ENCODE results near the gene ISOC2. TPM values are rescaled to one million over a fixed set of nuclear protein-coding genes. Genes with fewer than 3 reads are reported as not detected.

The ISOC2 gene
- total RNA-seq, 1 experiment from 2014 or later, result 102 TPM

DNA sequence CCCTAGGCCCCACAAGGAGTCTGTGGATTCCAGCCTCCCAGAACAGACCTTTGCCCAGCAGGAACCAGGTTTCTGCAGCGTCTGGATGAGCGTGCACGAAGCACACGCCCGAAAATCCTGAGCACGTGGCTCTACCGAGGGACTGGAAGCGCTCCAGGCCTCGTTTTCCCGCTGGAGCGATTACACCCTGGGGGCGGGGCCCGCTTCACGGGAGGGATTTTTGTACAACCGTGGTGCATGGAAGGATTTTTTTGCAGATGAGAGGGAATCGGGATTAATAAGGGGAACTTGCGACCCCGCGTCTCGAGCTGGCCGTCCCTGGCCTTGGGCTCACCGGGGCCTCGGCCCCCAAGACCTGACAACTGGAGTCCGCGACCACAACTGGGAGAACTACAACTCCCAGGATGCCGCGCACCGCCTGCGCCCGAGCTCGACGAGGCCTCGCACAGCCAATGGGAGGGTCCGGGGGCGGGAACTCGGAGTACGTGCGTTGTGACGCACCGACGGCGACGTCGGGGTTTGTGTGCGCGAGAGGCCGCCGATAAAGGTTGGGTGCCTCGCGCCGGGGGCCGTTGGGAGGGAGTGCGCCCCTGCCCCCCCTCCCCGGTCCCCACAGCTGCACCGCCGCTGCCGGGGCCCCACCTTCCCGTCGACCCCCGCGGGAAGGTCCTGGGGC, 14.8 kb upstream of the ISOC2 start, which contains the start of gene ZNF628:
ZNF628 (plus strand) TSS at position 518 of the 676 bp plus-strand sequence. CDS start 3,294 bp downstream, outside the sequence.
- Histone ChIP-seq H3K9me2 (replicated peaks; ENCODE audit: insufficient read depth, low read length) (no peaks in the 10 kb centered on the region), H3K79me2 (ENCODE audit: low read length) (peaks cover 24% of the 10 kb centered on the region), H3K4me2 (ENCODE audit: low read depth, low read length, poor library complexity, severe bottlenecking) (peak within 1 kb of the TSS; percentile 88), H3K9ac (ENCODE audit: low read length) (peak within 1 kb of the TSS; percentile 84), H3K9me3 (ENCODE audit: low read length) (no peaks in the 10 kb centered on the region), H4K20me1 (ENCODE audit: insufficient read depth, low read depth, low read length) (no peaks in the 10 kb centered on the region), H3K4me3 (ENCODE audit: low read length) (peak within 1 kb of the TSS; percentile 75), H2AFZ (ENCODE audit: low read length) (peak within 1 kb of the TSS; percentile 80), H3K27me3 (ENCODE audit: low read length) (no peaks in the 10 kb centered on the region), H3K36me3 (ENCODE audit: insufficient read depth, low read length) (no peaks in the 10 kb centered on the region), H3K4me1 (ENCODE audit: low read length) (peaks cover 28% of the 10 kb centered on the region), H3K27ac (ENCODE audit: low read length) (peak within 1 kb of the TSS; percentile 46)
- DNase-seq, result peak; percentile 100

DNA sequence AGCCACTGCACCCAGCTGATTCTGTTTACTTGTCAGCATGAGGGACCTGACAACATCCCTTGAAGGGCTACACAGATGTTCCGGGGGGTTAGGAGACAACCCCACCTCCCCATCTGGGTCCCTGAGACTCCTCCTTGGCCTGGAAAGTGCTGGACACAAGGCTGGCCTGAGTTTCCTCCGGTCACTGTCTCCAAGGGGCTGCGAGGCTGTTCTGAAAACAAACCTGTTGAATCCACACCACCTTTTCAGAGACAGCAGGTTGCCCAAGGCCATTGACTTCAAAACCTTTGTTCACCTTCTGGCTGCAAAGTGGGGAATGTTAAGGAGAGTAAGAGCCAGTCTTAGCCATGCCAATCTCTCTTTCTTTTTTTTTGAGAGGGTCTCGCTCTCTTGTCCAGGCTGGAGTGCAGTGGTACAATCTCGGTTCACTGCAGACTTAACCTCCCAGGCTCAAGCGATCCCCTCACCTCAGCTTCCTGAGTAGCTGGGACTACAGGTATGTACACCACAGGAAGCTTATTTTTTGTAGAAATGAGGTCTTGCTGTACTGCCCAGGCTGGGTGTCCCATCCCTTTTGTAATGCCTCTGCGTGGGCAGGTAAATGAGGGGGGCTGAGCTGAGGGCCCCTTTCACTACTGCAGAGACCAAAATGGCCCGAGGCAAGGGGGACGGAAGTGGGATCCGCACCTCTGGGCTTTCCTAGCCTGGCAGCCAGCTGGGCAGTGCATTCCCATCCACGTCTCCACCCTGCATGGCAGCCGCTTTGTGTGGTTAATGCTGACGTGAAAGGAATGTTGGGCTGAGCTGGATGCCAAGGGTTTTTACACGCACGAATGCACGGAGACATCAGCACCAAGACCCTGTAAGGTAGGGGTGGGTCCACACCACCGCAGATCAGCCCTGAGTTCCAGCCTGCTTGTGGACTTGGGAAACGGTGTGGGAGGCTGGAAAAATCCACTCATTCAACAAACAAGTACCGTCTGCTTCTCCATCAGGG, 13.1 kb upstream of the ISOC2 start:
- H3K27ac ChIP-seq (ENCODE audit: low read length), result no peak overlapping the region
- no peak overlapping the region for H3K4me3 ChIP-seq (ENCODE audit: low read length)
- H3K9ac ChIP-seq (ENCODE audit: low read length), result no peak overlapping the region
- H4K20me1 ChIP-seq (ENCODE audit: insufficient read depth, low read depth, low read length), result no peaks in the 10 kb centered on the region
- H3K79me2 ChIP-seq (ENCODE audit: low read length), result peaks cover 21% of the 10 kb centered on the region
- peaks cover 26% of the 10 kb centered on the region for H3K4me1 ChIP-seq (ENCODE audit: low read length)
- H2AFZ ChIP-seq (ENCODE audit: low read length), result no peak overlapping the region; the same call in 1 of the 2 replicates
- H3K9me3 ChIP-seq (ENCODE audit: low read length), result no peaks in the 10 kb centered on the region
- H3K9me2 ChIP-seq (replicated peaks; ENCODE audit: insufficient read depth, low read length), result no peaks in the 10 kb centered on the region
- no peaks in the 10 kb centered on the region for H3K36me3 ChIP-seq (ENCODE audit: insufficient read depth, low read length)
- H3K4me2 ChIP-seq (ENCODE audit: low read depth, low read length, poor library complexity, severe bottlenecking), result no peak overlapping the region
- no peaks in the 10 kb centered on the region for H3K27me3 ChIP-seq (ENCODE audit: low read length)
- no peak for DNase-seq

DNA sequence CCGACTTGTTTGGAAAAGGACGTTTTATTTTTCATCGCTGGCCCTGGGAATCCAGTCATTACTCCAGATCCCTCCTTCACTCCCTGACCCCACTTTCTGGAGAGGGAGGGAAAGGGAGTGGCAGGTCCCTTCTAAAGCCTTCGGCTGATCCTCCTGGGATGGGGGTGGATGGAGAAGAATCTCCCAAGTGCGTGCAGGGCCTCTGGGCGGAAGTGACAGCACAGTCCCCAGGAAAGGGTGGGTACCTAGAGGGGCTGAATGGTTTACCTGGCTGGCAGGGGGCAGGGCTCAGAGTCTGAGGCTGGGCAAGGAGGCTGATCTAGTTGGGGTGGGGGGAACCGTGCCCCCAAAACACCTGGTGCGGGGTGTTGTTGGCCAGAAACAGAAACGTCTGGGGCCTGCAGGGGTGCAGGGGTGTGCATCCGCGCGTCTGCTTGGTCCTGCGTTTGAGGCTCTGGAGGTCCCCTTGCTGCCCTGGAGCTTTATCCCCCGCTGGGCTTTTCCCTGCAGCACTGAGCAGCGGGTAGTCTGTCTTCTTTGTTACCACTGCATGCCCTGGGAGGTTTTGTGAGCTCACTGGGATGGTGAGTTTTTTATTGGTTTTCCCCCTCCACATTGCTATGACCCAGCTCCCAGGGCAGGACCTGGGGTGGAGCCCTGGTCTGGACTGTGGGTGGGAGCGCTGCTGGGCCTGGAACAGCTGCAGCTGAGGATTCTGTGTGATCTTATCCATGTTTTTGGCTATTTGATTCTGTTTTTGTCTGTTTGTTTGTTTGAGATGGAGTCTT, 12.0 kb upstream of the ISOC2 start:
- Histone ChIP-seq H3K9me3 (ENCODE audit: low read length) (no peaks in the 10 kb centered on the region), H4K20me1 (ENCODE audit: insufficient read depth, low read depth, low read length) (no peaks in the 10 kb centered on the region), H3K27me3 (ENCODE audit: low read length) (no peaks in the 10 kb centered on the region), H3K4me3 (ENCODE audit: low read length) (no peak overlapping the region), H3K9ac (ENCODE audit: low read length) (no peak overlapping the region), H2AFZ (ENCODE audit: low read length) (no peak overlapping the region), H3K9me2 (replicated peaks; ENCODE audit: insufficient read depth, low read length) (no peaks in the 10 kb centered on the region), H3K4me2 (ENCODE audit: low read depth, low read length, poor library complexity, severe bottlenecking) (no peak overlapping the region), H3K4me1 (ENCODE audit: low read length) (peaks cover 17% of the 10 kb centered on the region), H3K27ac (ENCODE audit: low read length) (no peak overlapping the region), H3K79me2 (ENCODE audit: low read length) (peaks cover 9% of the 10 kb centered on the region), H3K36me3 (ENCODE audit: insufficient read depth, low read length) (no peaks in the 10 kb centered on the region)
- DNase-seq, result no peak

GRCh38 chr19:55472463-55472862, 11.0 kb upstream of the ISOC2 start:
- H4K20me1 ChIP-seq (ENCODE audit: insufficient read depth, low read depth, low read length), result no peaks in the 10 kb centered on the region
- no peaks in the 10 kb centered on the region for H3K36me3 ChIP-seq (ENCODE audit: insufficient read depth, low read length)
- no peak overlapping the region for H3K4me3 ChIP-seq (ENCODE audit: low read length)
- no peak overlapping the region for H3K9ac ChIP-seq (ENCODE audit: low read length)
- no peak overlapping the region for H2AFZ ChIP-seq (ENCODE audit: low read length)
- H3K27ac ChIP-seq (ENCODE audit: low read length), result no peak overlapping the region
- no peak for DNase-seq
- H3K9me2 ChIP-seq (replicated peaks; ENCODE audit: insufficient read depth, low read length), result no peaks in the 10 kb centered on the region
- H3K4me2 ChIP-seq (ENCODE audit: low read depth, low read length, poor library complexity, severe bottlenecking), result no peak overlapping the region
- no peaks in the 10 kb centered on the region for H3K79me2 ChIP-seq (ENCODE audit: low read length)
- H3K27me3 ChIP-seq (ENCODE audit: low read length), result no peaks in the 10 kb centered on the region
- no peaks in the 10 kb centered on the region for H3K9me3 ChIP-seq (ENCODE audit: low read length)
- peaks cover 11% of the 10 kb centered on the region for H3K4me1 ChIP-seq (ENCODE audit: low read length)

DNA sequence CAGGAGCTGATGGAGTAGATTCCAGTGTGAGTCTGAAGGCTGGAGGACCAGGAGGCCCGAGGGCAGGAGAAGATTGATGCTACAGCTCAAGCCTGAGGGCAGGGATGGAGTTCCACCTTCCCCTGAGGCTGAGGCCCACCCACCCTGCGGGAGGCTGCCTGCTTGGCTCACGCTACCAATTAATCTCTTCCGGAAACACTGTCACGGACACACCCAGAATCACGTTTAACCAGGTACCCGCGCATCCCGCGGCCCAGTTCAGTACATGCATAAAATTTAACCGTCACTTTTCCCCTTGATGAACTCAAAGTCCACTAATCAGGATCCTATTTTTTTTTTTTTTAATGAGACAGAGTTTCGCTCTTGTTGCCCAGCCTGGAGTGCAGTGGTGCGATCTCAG, 9.8 kb upstream of the ISOC2 start:
- Histone ChIP-seq H3K9me3 (ENCODE audit: low read length) (no peaks in the 10 kb centered on the region), H2AFZ (ENCODE audit: low read length) (no peak overlapping the region), H3K36me3 (ENCODE audit: insufficient read depth, low read length) (no peaks in the 10 kb centered on the region), H3K27me3 (ENCODE audit: low read length) (no peaks in the 10 kb centered on the region), H3K79me2 (ENCODE audit: low read length) (no peaks in the 10 kb centered on the region), H3K9ac (ENCODE audit: low read length) (no peak overlapping the region), H3K9me2 (replicated peaks; ENCODE audit: insufficient read depth, low read length) (no peaks in the 10 kb centered on the region), H3K4me1 (ENCODE audit: low read length) (peaks cover 10% of the 10 kb centered on the region), H3K4me3 (ENCODE audit: low read length) (no peak overlapping the region), H4K20me1 (ENCODE audit: insufficient read depth, low read depth, low read length) (no peaks in the 10 kb centered on the region), H3K27ac (ENCODE audit: low read length) (no peak overlapping the region), H3K4me2 (ENCODE audit: low read depth, low read length, poor library complexity, severe bottlenecking) (no peak overlapping the region)
- DNase-seq, result no peak

GRCh38 chr19:55468054-55468393, 6.6 kb upstream of the ISOC2 start:
- H3K4me2 ChIP-seq (ENCODE audit: low read depth, low read length, poor library complexity, severe bottlenecking), result no peak overlapping the region
- H3K4me1 ChIP-seq (ENCODE audit: low read length), result peaks cover 3% of the 10 kb centered on the region
- no peak overlapping the region for H2AFZ ChIP-seq (ENCODE audit: low read length)
- H3K79me2 ChIP-seq (ENCODE audit: low read length), result no peaks in the 10 kb centered on the region
- H3K27me3 ChIP-seq (ENCODE audit: low read length), result no peaks in the 10 kb centered on the region
- no peaks in the 10 kb centered on the region for H3K9me2 ChIP-seq (replicated peaks; ENCODE audit: insufficient read depth, low read length)
- H3K4me3 ChIP-seq (ENCODE audit: low read length), result no peak overlapping the region
- H3K27ac ChIP-seq (ENCODE audit: low read length), result no peak overlapping the region
- H3K9me3 ChIP-seq (ENCODE audit: low read length), result no peaks in the 10 kb centered on the region
- no peaks in the 10 kb centered on the region for H4K20me1 ChIP-seq (ENCODE audit: insufficient read depth, low read depth, low read length)
- H3K36me3 ChIP-seq (ENCODE audit: insufficient read depth, low read length), result no peaks in the 10 kb centered on the region
- H3K9ac ChIP-seq (ENCODE audit: low read length), result no peak overlapping the region
- no peak for DNase-seq

DNA sequence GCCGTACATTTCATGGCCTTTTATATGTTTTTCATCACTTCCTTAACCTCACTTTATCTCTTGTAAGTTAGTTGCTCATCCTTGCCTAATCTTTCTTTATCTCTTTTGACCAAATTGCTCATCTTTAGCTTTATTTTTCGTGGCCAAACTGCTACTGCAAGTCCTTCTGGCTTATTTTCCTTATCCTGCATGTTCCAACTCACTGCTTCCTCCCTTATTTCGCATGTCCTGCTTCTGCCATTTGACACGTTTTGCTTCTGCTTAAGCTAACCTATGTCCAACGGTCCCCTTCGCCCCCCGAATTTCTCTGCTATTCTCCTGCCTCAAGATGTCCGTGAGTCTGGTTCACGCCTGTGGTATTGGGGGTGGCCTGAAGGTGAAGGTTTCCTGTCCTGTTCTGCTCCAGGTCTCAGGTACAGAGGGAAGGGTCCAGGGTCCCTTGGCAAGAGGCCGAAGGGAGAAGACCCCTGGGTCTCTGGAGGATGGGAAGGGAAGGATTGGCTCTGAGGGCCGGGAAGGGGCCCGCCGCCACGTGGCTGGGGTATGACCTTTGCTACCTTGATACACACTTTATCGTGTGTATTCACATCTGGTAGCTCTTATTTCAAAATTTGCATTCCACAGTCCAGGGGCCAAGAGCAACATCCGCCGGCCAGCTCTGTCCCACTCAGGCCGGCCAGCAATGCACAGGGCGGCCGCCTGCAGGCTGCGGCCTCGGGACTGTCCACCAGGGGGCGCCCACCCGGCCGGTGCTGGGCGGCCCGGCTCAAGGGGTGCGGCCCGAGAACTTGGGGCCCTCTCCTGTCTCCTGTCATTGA, 6.0 kb upstream of the ISOC2 start:
- Histone ChIP-seq H3K4me1 (ENCODE audit: low read length) (peaks cover 3% of the 10 kb centered on the region), H2AFZ (ENCODE audit: low read length) (no peak overlapping the region), H3K27me3 (ENCODE audit: low read length) (no peaks in the 10 kb centered on the region), H3K27ac (ENCODE audit: low read length) (no peak overlapping the region), H3K36me3 (ENCODE audit: insufficient read depth, low read length) (no peaks in the 10 kb centered on the region), H4K20me1 (ENCODE audit: insufficient read depth, low read depth, low read length) (no peaks in the 10 kb centered on the region), H3K9me2 (replicated peaks; ENCODE audit: insufficient read depth, low read length) (no peaks in the 10 kb centered on the region), H3K9ac (ENCODE audit: low read length) (no peak overlapping the region), H3K9me3 (ENCODE audit: low read length) (no peaks in the 10 kb centered on the region), H3K4me2 (ENCODE audit: low read depth, low read length, poor library complexity, severe bottlenecking) (no peak overlapping the region), H3K79me2 (ENCODE audit: low read length) (no peaks in the 10 kb centered on the region), H3K4me3 (ENCODE audit: low read length) (no peak overlapping the region)
- peak; percentile 91 for DNase-seq

All from Karpas-422 (cell line).